Stomach (tissue), 4 donors: Measurements from ENCODE around the gene MAF.

Experiments
- CTCF ChIP-seq, 7 experiments: fragments of 450-650 bp in 4 of 7; fragments of 200-600 bp in 3 of 7; sonication (generic) in 3 of 7; IDR thresholded peaks; one replicate each; pipeline ENCODE4 v1.5.1; 2016 to 2019; ENCODE audit warnings: antibody characterized with exemption in 7 of 7, control low read depth in 2 of 7, mild to moderate bottlenecking in 1 of 7
- POLR2A ChIP-seq, 4 donors: fragments of 450-650 bp; IDR thresholded peaks; one replicate each; pipeline ENCODE4 v1.6.1; 2016; ENCODE audit warnings: antibody characterized with exemption in 4 of 4, control low read depth in 2 of 4, mild to moderate bottlenecking in 1 of 4, moderate library complexity in 1 of 4

GRCh38 chr16:79644971-79645667 lies 44.6 kb upstream of the MAF start:
- TF ChIP-seq CTCF (IDR thresholded peaks at IDR 0.05) (no peak), POLR2A (IDR thresholded peaks at IDR 0.05) (no peak)
